ENCODE measurements around the gene KMT2A.
"Not testable (repeated sequence)": the region's sequence is repeated elsewhere in the genome, so short reads cannot be mapped to it uniquely, and the experiment has no call there.

The KMT2A gene

GRCh38 chr11:118473537-118473936, 37.2 kb downstream of the KMT2A start:
- ChIA-PET POLR2A (ENCODE audit: low non-redundant PET) (no interaction called here), CTCF (no interaction called here)
- H3K27ac ChIP-seq = no peak overlapping the region
- TF ChIP-seq CTCF (conservative IDR thresholded peaks at IDR 0.05; ENCODE audit: low read depth) = no peak
- DNase-seq (ENCODE audit: low spot score) = no peak

- no peak for TF ChIP-seq CTCF (conservative IDR thresholded peaks at IDR 0.05; ENCODE audit: low read depth)
- no peak for DNase-seq (ENCODE audit: low spot score)
- no peak overlapping the region for H3K27ac ChIP-seq
- ChIA-PET POLR2A (ENCODE audit: low non-redundant PET) (interaction anchor here (0.7 kb wide), 1 partner anchor 96 kb away, joined by 7 read pairs; no protein-coding TSS in a partner anchor), CTCF (no interaction called here)
Measured at GRCh38 chr11:118476676-118477075, 40.4 kb downstream of the KMT2A start.

- H3K27ac ChIP-seq; CTCF ChIA-PET; DNase-seq (ENCODE audit: low spot score); POLR2A ChIA-PET (ENCODE audit: low non-redundant PET): not testable (repeated sequence)
Measured at GRCh38 chr11:118481238-118481637, 44.9 kb downstream of the KMT2A start.

GRCh38 chr11:118484405-118484804, 48.1 kb downstream of the KMT2A start:
- H3K27ac ChIP-seq = no peak overlapping the region
- ChIA-PET CTCF (no interaction called here), POLR2A (ENCODE audit: low non-redundant PET) (no interaction called here)
- no peak for TF ChIP-seq CTCF (conservative IDR thresholded peaks at IDR 0.05; ENCODE audit: low read depth)
- no peak for DNase-seq (ENCODE audit: low spot score)

GRCh38 chr11:118485273-118485672, 49.0 kb downstream of the KMT2A start:
- H3K27ac ChIP-seq = no peak overlapping the region
- peak; percentile 11 for DNase-seq (ENCODE audit: low spot score)
- no peak for TF ChIP-seq CTCF (conservative IDR thresholded peaks at IDR 0.05; ENCODE audit: low read depth)
- POLR2A ChIA-PET (ENCODE audit: low non-redundant PET) = no interaction called here
- CTCF ChIA-PET = interaction anchor here (0.6 to 0.7 kb wide), 3 partner anchors 22 to 94 kb away, joined by 3 to 4 read pairs (median 3); no protein-coding TSS in a partner anchor

GRCh38 chr11:118488480-118489109, 52.3 kb downstream of the KMT2A start:
- ChIA-PET POLR2A (ENCODE audit: low non-redundant PET) (no interaction called here), CTCF (interaction anchor here (0.6 to 1.4 kb wide), 7 partner anchors 18 to 316 kb away, joined by 3 to 7 read pairs (median 3); no protein-coding TSS in a partner anchor)
- H3K27ac ChIP-seq = no peak overlapping the region
- peak; percentile 62 for DNase-seq (ENCODE audit: low spot score)
- TF ChIP-seq CTCF (conservative IDR thresholded peaks at IDR 0.05; ENCODE audit: low read depth) = peak; percentile 87

GRCh38 chr11:118491041-118491440, 54.7 kb downstream of the KMT2A start:
- POLR2A ChIA-PET (ENCODE audit: low non-redundant PET) = no interaction called here
- CTCF ChIA-PET = no interaction called here
- DNase-seq (ENCODE audit: low spot score) = no peak
- no peak overlapping the region for H3K27ac ChIP-seq
- no peak for TF ChIP-seq CTCF (conservative IDR thresholded peaks at IDR 0.05; ENCODE audit: low read depth)
